Stimulated activated CD4-positive, alpha-beta T cell treated with anti-CD3 and anti-CD28 coated beads, Interleukin-12 subunit alpha, Interleukin-12 subunit beta, amount 100 ng/mL, for 48 hours (primary cell): Measurements from ENCODE around the gene FOXN4.

Experiments used
- DNase-seq, 3 donors: peaks; one replicate each; pipeline ENCODE4 v3.0.0-alpha.2; 2020; ENCODE audit warnings: low read depth in 2 of 3, low spot score in 1 of 3

Gene FOXN4

GRCh38 chr12:109307051-109307450 lies 2.0 kb downstream of the FOXN4 start:
- DNase-seq, result no peak

GRCh38 chr12:109305547-109305946 lies 3.5 kb downstream of the FOXN4 start:
- no peak for DNase-seq

GRCh38 chr12:109304485-109304884 lies 4.6 kb downstream of the FOXN4 start:
- DNase-seq, result no peak

- no peak for DNase-seq
Observed at GRCh38 chr12:109302770-109303169, 6.3 kb downstream of the FOXN4 start.

DNA sequence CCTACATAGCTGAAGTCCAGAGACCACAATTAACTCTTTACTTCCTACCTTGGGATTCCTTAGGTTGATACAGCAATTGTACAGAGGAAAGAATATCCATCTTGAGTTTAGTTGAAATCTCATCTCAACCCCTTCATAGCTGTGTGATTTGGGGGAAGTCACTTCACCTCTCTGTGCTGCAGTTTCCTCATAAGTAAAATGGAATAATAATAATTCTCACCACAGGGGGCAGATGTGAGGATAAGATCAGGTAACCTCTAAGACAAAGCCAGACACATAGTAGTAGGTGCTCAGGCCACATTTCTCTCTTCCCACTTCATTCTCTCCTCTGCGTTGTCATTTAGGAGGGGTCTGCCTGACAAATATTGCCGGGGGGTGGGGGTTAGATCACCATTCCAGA lies 6.7 kb downstream of the FOXN4 start:
- DNase-seq, result no peak

- no peak for DNase-seq
Observed at GRCh38 chr12:109301643-109302168, 7.4 kb downstream of the FOXN4 start.

DNA sequence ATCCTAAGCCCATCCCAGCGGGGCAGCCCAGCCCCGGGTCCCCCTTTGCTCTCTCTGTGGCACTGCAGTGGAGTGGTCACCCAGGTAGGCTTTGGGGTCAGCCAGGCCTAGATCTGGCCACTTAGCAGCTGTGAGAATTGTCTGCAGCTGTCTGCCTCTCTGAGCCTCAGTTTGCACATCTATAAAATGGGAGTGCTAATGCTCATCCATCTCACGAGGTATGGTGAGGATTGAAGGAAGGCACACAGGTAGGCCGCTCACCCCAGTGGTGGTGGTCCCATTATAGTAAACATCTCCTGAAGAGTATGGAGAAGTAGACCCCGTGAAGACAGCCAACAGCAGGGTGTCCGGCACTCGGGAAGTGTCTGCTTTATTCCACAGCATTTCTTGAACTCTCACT lies 9.2 kb downstream of the FOXN4 start:
- DNase-seq, result no peak

DNA sequence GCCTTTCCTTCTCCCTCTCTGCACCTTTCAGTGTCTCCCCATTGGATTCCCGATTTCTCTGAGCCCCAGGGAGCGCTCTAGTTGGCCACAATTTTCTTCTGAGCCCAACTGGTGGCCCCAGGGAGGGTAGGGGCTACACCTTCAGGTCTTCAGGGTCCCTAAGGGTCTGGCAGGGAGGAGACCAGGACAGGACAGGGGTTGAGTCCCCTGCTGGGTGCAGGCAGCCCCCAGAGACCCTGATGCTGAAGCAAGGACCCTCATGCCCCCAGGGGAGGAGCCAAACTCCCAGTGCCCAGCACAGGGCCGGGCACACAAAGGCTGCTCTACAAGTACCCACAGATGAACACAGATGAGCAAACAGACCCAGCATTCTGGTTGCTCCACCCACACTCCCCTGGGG lies 12.7 kb downstream of the FOXN4 start:
- DNase-seq, result no peak

- no peak for DNase-seq
Observed at GRCh38 chr12:109295764-109296425, 13.2 kb downstream of the FOXN4 start.

- no peak for DNase-seq
Observed at GRCh38 chr12:109294286-109294796, 14.7 kb downstream of the FOXN4 start.

DNA sequence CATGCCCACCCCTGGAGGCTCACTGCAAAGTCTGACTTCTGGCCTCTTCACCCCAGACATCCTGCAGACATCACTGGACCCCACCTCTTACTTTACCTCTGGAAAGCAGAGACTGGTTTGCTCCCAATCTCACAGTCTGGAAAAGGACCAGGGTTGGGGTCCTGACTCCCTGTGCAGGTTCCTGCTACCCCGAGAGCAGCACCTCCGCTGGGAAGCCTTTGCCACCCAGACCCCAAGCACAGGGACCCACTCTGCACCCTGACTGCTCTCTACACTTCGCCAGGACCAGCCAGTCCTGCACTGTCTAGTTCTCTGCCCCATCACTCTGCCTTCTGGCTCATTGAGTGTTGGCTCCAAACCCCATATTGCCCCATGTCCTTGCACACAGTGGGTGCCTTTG lies 16.0 kb downstream of the FOXN4 start:
- DNase-seq, result no peak

- DNase-seq, result no peak
Observed at GRCh38 chr12:109292342-109292711, 16.8 kb downstream of the FOXN4 start.

GRCh38 chr12:109291521-109292341 lies 17.4 kb downstream of the FOXN4 start:
- no peak for DNase-seq

- no peak for DNase-seq
Observed at GRCh38 chr12:109291117-109291516, 18.0 kb downstream of the FOXN4 start.

DNA sequence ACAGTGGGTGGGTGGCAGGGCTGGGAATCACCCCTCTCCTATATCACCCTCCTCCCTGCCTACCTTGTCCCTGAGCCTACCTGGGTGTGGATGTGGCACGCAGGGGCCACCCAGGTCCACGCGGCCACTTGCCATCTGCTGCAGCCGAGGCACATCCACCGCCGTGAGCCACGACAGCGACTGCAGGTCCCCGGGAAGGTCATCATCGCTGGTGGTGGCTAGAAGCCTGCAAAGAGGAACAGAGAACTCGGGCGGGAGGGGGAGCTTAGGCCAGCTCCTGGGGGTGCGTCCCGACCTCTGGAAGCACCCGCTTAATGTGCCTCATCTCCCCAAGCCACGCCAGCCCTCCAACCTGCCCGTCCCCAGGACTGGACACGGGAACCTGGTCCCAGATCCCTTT lies 19.0 kb downstream of the FOXN4 start:
- no peak for DNase-seq

DNA sequence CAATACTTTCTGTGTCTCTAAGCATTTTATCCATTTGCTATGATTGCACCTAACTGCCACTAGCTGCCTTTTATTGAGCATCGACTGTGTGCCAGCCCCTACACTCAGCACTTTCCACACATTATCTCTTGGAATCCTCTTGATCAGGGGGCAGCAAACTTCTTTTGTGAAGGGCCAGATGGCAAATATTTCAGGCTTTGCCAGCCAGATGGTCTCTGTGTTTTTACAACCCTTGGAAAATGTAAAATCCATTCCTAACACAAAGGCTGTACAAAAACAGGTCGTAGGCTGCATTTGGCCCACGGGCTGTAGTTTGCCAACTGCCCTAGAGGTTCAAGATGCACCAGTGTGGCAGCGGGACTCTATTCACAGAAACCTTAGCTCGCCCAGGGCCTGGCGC lies 19.5 kb downstream of the FOXN4 start:
- no peak for DNase-seq

DNA sequence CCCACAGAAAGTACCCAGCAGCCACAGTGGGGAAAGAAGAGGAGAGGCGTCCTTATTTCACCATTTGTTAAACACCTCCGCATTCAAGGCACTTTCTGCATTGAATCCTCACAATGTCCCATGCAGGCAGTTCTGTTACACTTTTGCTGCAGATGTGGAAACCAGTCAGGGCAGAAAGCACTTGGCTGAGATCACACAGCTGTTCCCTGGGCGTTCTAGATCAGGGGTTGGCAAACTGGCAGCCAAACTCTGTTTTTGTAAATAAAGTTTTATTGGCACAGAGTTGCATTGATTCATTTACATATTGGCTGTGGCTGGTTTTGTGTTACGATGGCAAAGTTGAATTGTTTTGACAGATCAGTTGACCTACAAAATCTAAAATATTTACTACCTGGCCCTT lies 20.1 kb downstream of the FOXN4 start:
- DNase-seq, result no peak

GRCh38 chr12:109288571-109288970 lies 20.5 kb downstream of the FOXN4 start:
- no peak for DNase-seq

DNA sequence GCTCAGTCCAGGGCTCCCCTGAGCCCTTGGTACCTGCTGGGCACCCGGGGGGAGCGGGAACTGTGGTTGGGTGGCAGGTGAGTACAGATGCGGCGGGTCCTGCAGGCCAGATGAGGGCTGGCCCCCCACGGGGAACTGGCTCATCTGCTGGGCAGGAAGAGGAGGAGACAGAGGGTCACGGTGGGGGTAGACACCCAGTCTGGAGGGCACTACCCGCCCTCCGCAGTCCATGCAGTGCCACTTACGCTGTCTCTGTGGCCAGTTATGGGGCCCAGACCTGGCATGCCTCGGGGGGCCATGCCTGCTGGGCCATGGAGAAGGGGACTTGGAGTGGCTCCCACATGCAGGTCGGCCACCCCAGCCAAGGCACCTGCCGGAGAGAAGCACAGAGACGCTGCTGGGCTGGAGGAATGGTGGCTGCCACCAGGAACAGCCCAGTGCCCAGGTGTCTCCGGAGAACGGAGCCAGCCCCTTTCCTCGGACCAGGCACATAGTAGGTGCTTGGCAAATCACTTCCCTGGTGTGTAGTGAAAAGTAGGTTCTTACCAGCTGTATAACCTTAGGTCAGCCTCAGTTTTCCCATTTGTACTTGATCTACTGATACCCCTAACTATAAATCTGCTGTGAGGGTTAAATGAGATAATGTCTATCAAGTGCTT lies 21.1 kb downstream of the FOXN4 start:
- no peak for DNase-seq

DNA sequence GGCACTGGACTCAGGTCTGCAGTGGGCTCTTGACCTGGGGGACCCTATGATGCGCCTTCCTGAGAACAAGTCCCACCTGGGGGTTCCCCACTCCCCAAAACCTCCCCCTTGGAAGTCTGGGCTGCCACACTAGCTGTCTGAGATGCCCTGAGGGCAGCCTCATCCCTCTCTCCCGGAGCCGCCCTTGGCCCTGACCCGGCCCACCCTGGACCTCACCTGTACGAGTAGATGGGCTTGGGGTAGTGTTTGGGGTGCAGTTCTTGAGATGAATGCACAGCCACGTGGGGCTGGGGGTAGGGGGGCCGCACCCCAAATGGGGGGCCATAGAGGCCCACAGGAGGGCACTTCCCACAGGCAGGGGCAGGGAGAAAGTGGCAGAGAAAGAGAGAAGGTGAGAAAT lies 21.9 kb downstream of the FOXN4 start:
- no peak for DNase-seq

- DNase-seq, result no peak
Observed at GRCh38 chr12:109286652-109287051, 22.4 kb downstream of the FOXN4 start.

GRCh38 chr12:109286252-109286651 lies 22.8 kb downstream of the FOXN4 start:
- no peak for DNase-seq
